Astrocyte of the spinal cord (primary cell): Measurements from ENCODE around the gene ADAM33.

Source experiments
- DNase-seq: peaks from one replicate; pipeline ENCODE4 v3.0.0; 2011; ENCODE audit warnings: low read depth, low spot score
- H3K4me3 ChIP-seq: 2 replicates; pipeline ENCODE4 v1.5.1; 2011; ENCODE audit warnings: low read depth, mild to moderate bottlenecking, low read length, moderate library complexity
- in situ Hi-C: cut with HindIII; loops from 2 replicates; pipeline ENCODE4 v1.10.0; 2017; ENCODE audit warnings: low sequenced_read_pairs
- TF ChIP-seq, protein P1 (sequence below): IDR thresholded peaks from 2 replicates; pipeline ENCODE4 v1.5.1; 2012; ENCODE audit warnings: low read depth, mild to moderate bottlenecking, low read length, inconsistent platforms

The ADAM33 gene, protein sequence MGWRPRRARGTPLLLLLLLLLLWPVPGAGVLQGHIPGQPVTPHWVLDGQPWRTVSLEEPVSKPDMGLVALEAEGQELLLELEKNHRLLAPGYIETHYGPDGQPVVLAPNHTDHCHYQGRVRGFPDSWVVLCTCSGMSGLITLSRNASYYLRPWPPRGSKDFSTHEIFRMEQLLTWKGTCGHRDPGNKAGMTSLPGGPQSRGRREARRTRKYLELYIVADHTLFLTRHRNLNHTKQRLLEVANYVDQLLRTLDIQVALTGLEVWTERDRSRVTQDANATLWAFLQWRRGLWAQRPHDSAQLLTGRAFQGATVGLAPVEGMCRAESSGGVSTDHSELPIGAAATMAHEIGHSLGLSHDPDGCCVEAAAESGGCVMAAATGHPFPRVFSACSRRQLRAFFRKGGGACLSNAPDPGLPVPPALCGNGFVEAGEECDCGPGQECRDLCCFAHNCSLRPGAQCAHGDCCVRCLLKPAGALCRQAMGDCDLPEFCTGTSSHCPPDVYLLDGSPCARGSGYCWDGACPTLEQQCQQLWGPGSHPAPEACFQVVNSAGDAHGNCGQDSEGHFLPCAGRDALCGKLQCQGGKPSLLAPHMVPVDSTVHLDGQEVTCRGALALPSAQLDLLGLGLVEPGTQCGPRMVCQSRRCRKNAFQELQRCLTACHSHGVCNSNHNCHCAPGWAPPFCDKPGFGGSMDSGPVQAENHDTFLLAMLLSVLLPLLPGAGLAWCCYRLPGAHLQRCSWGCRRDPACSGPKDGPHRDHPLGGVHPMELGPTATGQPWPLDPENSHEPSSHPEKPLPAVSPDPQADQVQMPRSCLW

GRCh38 chr20:3681931-3682781 is at the start of gene ADAM33:
Gene ADAM33 (minus strand): TSS chr20:3682010. CDS start chr20:3682004, 6 bp downstream.
- H3K4me3 ChIP-seq: peak within 1 kb of the TSS; percentile 44
- in situ Hi-C loops: no loop called here
- TF ChIP-seq, protein P1, sequence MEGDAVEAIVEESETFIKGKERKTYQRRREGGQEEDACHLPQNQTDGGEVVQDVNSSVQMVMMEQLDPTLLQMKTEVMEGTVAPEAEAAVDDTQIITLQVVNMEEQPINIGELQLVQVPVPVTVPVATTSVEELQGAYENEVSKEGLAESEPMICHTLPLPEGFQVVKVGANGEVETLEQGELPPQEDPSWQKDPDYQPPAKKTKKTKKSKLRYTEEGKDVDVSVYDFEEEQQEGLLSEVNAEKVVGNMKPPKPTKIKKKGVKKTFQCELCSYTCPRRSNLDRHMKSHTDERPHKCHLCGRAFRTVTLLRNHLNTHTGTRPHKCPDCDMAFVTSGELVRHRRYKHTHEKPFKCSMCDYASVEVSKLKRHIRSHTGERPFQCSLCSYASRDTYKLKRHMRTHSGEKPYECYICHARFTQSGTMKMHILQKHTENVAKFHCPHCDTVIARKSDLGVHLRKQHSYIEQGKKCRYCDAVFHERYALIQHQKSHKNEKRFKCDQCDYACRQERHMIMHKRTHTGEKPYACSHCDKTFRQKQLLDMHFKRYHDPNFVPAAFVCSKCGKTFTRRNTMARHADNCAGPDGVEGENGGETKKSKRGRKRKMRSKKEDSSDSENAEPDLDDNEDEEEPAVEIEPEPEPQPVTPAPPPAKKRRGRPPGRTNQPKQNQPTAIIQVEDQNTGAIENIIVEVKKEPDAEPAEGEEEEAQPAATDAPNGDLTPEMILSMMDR: no peak
- no peak for DNase-seq

DNA sequence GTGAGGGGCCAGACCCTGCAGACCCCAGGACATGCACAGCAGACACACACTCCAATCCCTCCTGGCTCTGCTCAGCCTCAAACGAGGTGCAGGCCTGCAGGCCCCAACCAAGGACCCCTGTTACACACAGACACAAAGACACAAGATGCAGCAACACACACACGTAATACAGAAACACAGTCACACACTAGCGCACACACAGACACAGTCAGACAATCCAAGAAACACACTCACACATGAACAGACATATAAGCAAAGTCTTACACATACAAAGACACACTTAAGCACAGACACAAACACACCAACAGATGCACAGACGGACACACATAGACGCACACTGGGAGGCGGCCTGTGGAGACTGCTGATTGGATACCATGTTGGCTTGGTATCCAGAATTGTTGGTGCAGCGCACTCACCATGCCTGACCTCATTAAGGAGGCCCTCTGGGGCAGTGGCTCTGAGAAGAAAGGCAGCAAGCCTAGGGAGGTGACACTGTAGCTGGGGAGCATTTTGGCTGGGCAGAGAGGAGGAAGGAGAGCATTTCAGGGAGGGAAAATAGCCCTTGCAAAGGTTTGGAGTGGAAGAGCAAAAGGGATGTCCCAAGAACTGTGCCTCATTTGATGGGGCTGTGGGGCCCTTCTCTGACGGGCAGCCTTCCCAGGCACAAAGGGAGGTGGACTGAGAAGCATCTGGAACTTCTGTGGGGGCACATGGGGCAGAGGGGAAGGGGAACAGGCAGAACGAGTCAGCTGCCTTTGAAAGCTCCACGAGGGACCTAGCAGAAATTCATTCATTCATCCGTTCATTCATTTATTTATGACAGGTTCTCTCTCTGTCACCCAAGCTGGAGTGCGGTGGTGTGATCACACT is 49.2 kb upstream of the ADAM33 start:
- TF ChIP-seq, protein P1: no peak
- no peak overlapping the region for H3K4me3 ChIP-seq
- in situ Hi-C loops: no loop called here
- DNase-seq: no peak

GRCh38 chr20:3729811-3730540 is 48.2 kb upstream of the ADAM33 start:
- no peak overlapping the region for H3K4me3 ChIP-seq
- in situ Hi-C loops: no loop called here
- DNase-seq: no peak

DNA sequence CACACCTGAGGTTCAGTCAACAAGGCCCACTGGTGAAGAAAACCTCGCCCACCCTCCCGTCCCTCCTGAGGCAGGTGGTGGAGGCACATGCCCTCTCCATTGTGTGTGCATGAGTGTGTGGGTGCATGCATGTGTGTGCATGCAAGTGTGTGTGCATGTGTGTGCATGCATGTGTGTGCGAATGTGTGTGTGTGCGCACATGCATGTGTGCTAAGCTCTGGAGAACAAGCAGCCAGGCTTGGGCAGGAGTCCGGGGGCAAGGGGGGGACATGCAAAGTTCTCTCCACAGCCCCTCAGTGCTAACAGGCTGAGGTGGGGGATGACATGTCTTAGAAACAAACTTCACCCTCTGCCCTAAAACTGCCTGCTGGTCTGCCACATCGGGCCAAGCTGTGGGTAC is 47.6 kb upstream of the ADAM33 start:
- H3K4me3 ChIP-seq: no peak overlapping the region
- TF ChIP-seq, protein P1: no peak
- DNase-seq: no peak
- in situ Hi-C loops: no loop called here

More at GRCh38 chr20:3729811-3730540, 48.2 kb upstream of the ADAM33 start:
- TF ChIP-seq, protein P1: no peak

- TF ChIP-seq, protein P1: no peak
- H3K4me3 ChIP-seq: no peak overlapping the region
- no peak for DNase-seq
- in situ Hi-C loops: no loop called here
Observed at GRCh38 chr20:3728876-3729275, 47.1 kb upstream of the ADAM33 start.
